Measurements from ENCODE around the gene PBRM1.

The PBRM1 gene

DNA sequence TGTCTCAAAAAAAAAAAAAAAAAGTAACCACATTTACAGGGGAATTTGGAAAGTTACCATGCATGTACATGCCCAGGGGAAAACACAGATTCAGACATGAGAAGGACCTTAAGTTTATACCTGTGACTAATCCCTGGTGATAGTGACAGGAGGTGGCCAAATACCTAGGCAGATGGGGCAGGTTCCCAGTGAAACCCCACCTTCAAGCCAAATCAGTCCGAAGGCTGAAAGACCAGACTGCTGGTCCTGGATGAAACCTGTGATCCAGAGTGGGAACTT, 36.0 kb upstream of the PBRM1 start:
- H3K4me3 ChIP-seq, result no peak overlapping the region
- no peaks in the 10 kb centered on the region for H3K36me3 ChIP-seq (ENCODE audit: insufficient read depth, low read length)
- no peak for DNase-seq (ENCODE audit: low read depth, low spot score)
- H3K27ac ChIP-seq, result peak overlapping the region; percentile 67
- no peak overlapping the region for H3K9ac ChIP-seq (ENCODE audit: insufficient read length)
- TF ChIP-seq EZH2 (IDR thresholded peaks at IDR 0.05) (no peak), FOXP2 (optimal IDR thresholded peaks at IDR 0.05; ENCODE audit: control extremely low read depth, extremely low read length, insufficient read depth) (no peak), POLR2AphosphoS5 (IDR thresholded peaks at IDR 0.05; ENCODE audit: borderline replicate concordance, low read depth, low read length) (no peak)
- H3K9me3 ChIP-seq (ENCODE audit: low read depth, low read length), result no peaks in the 10 kb centered on the region

DNA sequence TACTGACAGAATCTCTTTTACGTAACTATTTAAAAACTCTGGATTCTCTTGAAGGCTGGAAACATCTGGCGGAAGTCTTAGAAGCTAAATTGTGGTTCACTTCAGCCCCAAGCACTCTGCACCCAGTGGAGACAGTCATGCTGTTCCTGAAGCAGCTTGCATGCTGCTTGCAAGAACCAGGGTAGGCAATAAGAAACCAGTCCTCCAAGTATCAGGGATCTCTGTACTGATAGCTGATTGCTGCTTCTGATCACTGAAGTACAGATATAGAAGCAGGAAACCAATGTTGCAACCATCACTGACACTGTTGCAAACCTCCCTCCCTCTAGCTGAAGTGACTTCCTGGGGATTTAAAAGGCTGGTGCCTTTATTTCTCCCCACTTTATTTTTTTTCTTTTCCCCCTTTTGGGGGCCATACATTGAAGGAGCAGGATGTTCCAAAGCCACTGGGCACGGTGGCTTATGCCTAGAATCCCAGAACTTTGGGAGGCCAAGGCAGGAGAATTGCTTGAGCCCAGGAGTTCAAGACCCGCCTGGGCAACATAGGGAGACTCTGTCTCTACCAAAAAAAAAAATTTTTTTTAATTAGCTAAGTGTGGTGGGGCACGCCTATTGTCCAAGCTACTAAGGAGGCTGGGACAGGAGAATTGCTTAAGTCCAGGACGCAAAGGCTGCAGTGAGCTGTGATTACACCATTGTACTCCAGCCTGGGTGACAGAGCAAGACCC, 35.5 kb upstream of the PBRM1 start:
- Histone ChIP-seq H3K36me3 (ENCODE audit: insufficient read depth, low read length) (no peaks in the 10 kb centered on the region), H3K9me3 (ENCODE audit: low read depth, low read length) (no peaks in the 10 kb centered on the region), H3K9ac (ENCODE audit: insufficient read length) (no peak overlapping the region), H3K4me3 (no peak overlapping the region), H3K27ac (peak overlapping the region; percentile 67)
- no peak for TF ChIP-seq POLR2AphosphoS5 (IDR thresholded peaks at IDR 0.05; ENCODE audit: borderline replicate concordance, low read depth, low read length)
- TF ChIP-seq FOXP2 (optimal IDR thresholded peaks at IDR 0.05; ENCODE audit: control extremely low read depth, extremely low read length, insufficient read depth), result no peak
- TF ChIP-seq EZH2 (IDR thresholded peaks at IDR 0.05), result no peak
- DNase-seq (ENCODE audit: low read depth, low spot score), result peak; percentile 52

DNA sequence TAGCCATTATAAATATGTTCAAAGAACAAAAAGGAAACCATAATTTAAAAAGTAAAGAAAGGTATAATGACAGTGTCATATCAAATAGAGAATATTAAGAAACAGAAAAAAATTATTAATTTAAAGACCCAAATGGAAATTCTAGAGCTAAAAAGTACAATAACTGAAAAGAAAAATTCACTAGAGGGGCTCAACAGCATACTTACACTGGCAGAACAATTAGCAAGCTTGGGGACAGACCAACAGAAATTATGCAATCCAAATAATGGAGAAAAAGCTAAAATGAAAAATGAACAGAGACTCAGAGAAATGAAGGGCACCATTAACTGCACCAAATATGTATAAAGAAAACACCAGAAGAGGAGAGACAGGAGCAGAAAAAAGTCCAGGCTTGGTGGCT, 33.9 kb upstream of the PBRM1 start:
- Histone ChIP-seq H3K4me3 (no peak overlapping the region), H3K36me3 (ENCODE audit: insufficient read depth, low read length) (no peaks in the 10 kb centered on the region), H3K27ac (no peak overlapping the region), H3K9ac (ENCODE audit: insufficient read length) (no peak overlapping the region), H3K9me3 (ENCODE audit: low read depth, low read length) (no peaks in the 10 kb centered on the region)
- no peak for DNase-seq (ENCODE audit: low read depth, low spot score)
- no peak for TF ChIP-seq EZH2 (IDR thresholded peaks at IDR 0.05)
- no peak for TF ChIP-seq POLR2AphosphoS5 (IDR thresholded peaks at IDR 0.05; ENCODE audit: borderline replicate concordance, low read depth, low read length)
- no peak for TF ChIP-seq FOXP2 (optimal IDR thresholded peaks at IDR 0.05; ENCODE audit: control extremely low read depth, extremely low read length, insufficient read depth)

GRCh38 chr3:52715714-52716305, 30.1 kb upstream of the PBRM1 start:
- H3K9me3 ChIP-seq (ENCODE audit: low read depth, low read length), result no peaks in the 10 kb centered on the region
- no peak for DNase-seq (ENCODE audit: low read depth, low spot score)
- no peak overlapping the region for H3K27ac ChIP-seq
- H3K4me3 ChIP-seq, result no peak overlapping the region
- TF ChIP-seq FOXP2 (optimal IDR thresholded peaks at IDR 0.05; ENCODE audit: control extremely low read depth, extremely low read length, insufficient read depth) (no peak), POLR2AphosphoS5 (IDR thresholded peaks at IDR 0.05; ENCODE audit: borderline replicate concordance, low read depth, low read length) (no peak), EZH2 (IDR thresholded peaks at IDR 0.05) (no peak)
- no peaks in the 10 kb centered on the region for H3K36me3 ChIP-seq (ENCODE audit: insufficient read depth, low read length)
- no peak overlapping the region for H3K9ac ChIP-seq (ENCODE audit: insufficient read length)

DNA sequence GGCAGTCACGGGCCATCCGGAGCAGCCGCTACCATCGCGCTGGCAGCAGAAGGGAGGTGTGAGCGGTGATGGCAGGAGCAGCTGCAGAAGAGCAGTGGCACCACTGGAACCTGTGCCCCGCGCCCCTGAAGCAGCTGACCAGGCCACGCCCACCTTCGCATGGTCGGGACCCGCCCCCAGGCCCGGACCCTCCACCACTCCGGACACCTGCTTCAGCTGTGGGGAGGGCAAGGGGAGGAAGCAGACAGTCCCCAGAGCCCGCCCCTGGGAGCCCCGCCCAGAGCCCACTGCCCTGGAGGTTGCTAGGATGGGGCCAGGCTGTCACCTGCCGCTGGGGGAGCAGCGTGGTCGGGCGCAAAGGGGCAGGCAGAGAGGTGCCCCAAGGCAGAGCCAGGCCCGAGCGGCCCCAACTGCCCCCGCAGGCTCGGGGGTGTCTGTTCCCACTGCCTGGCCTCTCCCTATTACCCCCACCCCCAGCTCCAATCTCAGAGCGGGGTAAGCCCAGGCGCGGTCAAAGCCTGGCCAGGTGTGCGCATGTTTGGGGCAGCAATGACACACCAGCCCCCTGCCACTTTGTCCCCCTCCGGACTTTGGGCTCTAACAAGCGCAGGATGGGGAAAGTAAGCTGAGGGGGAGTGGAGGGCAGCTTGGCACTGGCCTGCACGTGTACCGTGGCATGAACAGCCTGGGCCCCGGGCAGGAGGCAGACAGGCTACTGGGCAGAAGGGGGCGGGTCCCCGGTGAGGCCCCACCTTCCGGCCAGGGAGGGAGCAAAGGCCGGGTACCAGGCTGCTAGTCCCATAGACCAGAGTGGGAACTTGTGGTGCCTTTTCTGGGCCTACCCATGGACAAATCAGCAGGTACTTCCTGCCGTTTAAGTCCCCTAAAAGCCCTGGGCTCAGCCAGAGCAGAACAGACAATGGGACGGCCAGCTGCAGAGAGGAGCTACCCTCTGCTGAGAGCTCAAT, 28.9 kb upstream of the PBRM1 start:
- Histone ChIP-seq H3K9me3 (ENCODE audit: low read depth, low read length) (no peaks in the 10 kb centered on the region), H3K27ac (no peak overlapping the region), H3K4me3 (no peak overlapping the region), H3K9ac (ENCODE audit: insufficient read length) (no peak overlapping the region), H3K36me3 (ENCODE audit: insufficient read depth, low read length) (no peaks in the 10 kb centered on the region)
- no peak for TF ChIP-seq POLR2AphosphoS5 (IDR thresholded peaks at IDR 0.05; ENCODE audit: borderline replicate concordance, low read depth, low read length)
- DNase-seq (ENCODE audit: low read depth, low spot score), result no peak

GRCh38 chr3:52712291-52713212, 26.8 kb upstream of the PBRM1 start:
- no peak overlapping the region for H3K27ac ChIP-seq
- TF ChIP-seq POLR2AphosphoS5 (IDR thresholded peaks at IDR 0.05; ENCODE audit: borderline replicate concordance, low read depth, low read length) (no peak), FOXP2 (optimal IDR thresholded peaks at IDR 0.05; ENCODE audit: control extremely low read depth, extremely low read length, insufficient read depth) (no peak), EZH2 (IDR thresholded peaks at IDR 0.05) (no peak)

GRCh38 chr3:52710512-52710911, 24.8 kb upstream of the PBRM1 start:
- Histone ChIP-seq H3K4me3 (no peak overlapping the region), H3K9me3 (ENCODE audit: low read depth, low read length) (no peaks in the 10 kb centered on the region), H3K27ac (no peak overlapping the region), H3K9ac (ENCODE audit: insufficient read length) (no peak overlapping the region), H3K36me3 (ENCODE audit: insufficient read depth, low read length) (peaks cover 12% of the 10 kb centered on the region)
- TF ChIP-seq POLR2AphosphoS5 (IDR thresholded peaks at IDR 0.05; ENCODE audit: borderline replicate concordance, low read depth, low read length) (no peak), FOXP2 (optimal IDR thresholded peaks at IDR 0.05; ENCODE audit: control extremely low read depth, extremely low read length, insufficient read depth) (no peak), EZH2 (IDR thresholded peaks at IDR 0.05) (no peak)
- no peak for DNase-seq (ENCODE audit: low read depth, low spot score)

More at GRCh38 chr3:52712291-52713212, 26.8 kb upstream of the PBRM1 start:
- no peak for DNase-seq (ENCODE audit: low read depth, low spot score)
- Histone ChIP-seq H3K9ac (ENCODE audit: insufficient read length) (no peak overlapping the region), H3K36me3 (ENCODE audit: insufficient read depth, low read length) (peaks cover 11% of the 10 kb centered on the region), H3K4me3 (no peak overlapping the region), H3K9me3 (ENCODE audit: low read depth, low read length) (no peaks in the 10 kb centered on the region)

Data from SK-N-MC (cell line).